ENCODE data around the gene SAE1.

DNA sequence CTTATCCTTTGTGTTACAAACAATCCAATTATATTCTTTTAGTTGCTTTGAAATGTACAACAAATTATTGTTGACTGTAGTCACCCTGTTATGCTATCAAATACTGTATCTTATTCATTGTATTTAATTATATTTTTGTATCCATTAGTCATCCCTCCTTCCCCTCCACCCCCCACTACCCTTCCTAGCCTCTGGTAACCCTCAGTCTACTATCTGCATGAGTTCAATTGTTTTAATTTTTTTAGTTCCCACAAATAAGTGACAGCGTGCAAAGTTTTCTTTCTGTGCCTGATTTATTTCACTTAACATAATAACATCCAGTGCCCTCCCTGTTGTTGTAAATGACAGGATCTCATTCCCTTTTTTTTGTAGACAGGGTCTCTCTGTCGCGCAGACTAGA, 4.5 kb downstream of the SAE1 start:
- TF ChIP-seq, protein P1, sequence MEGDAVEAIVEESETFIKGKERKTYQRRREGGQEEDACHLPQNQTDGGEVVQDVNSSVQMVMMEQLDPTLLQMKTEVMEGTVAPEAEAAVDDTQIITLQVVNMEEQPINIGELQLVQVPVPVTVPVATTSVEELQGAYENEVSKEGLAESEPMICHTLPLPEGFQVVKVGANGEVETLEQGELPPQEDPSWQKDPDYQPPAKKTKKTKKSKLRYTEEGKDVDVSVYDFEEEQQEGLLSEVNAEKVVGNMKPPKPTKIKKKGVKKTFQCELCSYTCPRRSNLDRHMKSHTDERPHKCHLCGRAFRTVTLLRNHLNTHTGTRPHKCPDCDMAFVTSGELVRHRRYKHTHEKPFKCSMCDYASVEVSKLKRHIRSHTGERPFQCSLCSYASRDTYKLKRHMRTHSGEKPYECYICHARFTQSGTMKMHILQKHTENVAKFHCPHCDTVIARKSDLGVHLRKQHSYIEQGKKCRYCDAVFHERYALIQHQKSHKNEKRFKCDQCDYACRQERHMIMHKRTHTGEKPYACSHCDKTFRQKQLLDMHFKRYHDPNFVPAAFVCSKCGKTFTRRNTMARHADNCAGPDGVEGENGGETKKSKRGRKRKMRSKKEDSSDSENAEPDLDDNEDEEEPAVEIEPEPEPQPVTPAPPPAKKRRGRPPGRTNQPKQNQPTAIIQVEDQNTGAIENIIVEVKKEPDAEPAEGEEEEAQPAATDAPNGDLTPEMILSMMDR (IDR thresholded peaks at IDR 0.05) = no peak
- no peak for TF ChIP-seq POLR2A (IDR thresholded peaks at IDR 0.05)
